GM12872 (cell line): Measurements from ENCODE around the gene SLC22A31.

Source experiments
- TF ChIP-seq, protein P1 (sequence below): IDR thresholded peaks from 3 replicates; pipeline ENCODE4 v1.5.1; 2011; ENCODE audit warnings: low read depth, mild to moderate bottlenecking, low read length, moderate library complexity; ENCODE audit not compliant: insufficient read depth

The SLC22A31 gene

DNA sequence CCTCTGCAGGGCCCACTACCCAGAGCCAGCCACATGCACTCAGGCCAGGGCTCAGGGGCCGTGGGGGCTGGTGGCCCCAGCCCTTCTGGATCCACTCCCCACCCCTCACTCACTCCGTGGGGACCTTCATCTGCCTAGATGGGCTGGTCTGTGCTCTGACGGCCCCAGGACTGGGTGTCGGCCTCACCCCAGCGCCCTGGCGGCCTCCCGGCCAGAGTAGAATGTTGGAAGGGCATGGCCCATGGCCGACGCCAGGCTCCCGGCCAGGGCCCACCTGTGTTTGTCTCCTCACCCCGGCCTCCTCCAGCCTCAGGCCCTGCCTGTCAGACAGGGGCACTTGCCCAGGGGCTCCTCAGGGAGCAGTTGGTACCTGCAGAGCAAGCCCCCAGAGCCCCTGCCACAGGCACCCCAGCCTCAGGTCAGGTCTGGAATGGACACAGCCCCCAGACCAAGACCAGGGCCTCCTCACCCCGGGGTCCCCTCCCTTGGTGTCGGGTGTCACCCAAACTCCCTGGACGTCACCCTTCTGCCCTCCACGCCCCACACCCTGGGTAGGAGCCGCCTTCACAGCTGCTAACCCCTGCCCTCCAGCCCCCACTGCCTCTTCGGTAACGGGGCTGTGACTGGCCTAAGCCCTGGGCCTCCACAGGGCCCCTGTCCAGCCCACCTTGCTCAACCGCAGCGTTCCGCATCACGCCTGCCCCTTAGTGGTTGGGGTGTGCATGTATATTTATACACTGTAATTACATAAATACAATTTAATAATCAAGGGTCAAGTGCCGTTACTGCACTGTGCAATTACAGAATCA lies 31.8 kb downstream of the SLC22A31 start:
- TF ChIP-seq, protein P1, sequence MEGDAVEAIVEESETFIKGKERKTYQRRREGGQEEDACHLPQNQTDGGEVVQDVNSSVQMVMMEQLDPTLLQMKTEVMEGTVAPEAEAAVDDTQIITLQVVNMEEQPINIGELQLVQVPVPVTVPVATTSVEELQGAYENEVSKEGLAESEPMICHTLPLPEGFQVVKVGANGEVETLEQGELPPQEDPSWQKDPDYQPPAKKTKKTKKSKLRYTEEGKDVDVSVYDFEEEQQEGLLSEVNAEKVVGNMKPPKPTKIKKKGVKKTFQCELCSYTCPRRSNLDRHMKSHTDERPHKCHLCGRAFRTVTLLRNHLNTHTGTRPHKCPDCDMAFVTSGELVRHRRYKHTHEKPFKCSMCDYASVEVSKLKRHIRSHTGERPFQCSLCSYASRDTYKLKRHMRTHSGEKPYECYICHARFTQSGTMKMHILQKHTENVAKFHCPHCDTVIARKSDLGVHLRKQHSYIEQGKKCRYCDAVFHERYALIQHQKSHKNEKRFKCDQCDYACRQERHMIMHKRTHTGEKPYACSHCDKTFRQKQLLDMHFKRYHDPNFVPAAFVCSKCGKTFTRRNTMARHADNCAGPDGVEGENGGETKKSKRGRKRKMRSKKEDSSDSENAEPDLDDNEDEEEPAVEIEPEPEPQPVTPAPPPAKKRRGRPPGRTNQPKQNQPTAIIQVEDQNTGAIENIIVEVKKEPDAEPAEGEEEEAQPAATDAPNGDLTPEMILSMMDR: peak; percentile 19; the same call in 1 of the 3 replicates

DNA sequence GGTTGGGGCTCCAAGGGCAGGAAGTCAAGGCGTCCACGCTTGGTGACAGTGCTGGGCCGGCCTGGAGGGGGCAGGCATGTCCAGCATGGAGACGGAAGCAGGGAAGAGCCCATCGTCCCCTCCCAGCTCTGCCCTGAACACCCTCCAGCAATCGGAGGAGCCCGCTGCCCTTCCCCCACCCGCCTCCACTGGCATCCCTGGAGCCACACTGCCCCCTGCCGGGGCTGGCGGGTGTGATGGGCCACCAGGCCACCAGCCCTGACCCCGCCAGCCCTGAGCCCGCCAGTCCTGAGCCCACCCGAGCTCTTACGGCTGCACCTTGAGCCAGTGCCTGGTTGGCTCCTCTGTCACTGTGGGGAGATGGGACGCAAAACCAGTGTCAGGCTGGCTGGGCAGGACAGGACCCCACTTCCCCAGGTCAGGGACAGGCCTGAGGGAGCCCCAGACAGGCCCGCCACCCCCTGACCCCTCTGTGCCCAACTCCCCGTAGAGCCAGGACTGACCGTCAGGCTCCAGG lies 32.9 kb downstream of the SLC22A31 start:
- TF ChIP-seq, protein P1: peak; percentile 91

DNA sequence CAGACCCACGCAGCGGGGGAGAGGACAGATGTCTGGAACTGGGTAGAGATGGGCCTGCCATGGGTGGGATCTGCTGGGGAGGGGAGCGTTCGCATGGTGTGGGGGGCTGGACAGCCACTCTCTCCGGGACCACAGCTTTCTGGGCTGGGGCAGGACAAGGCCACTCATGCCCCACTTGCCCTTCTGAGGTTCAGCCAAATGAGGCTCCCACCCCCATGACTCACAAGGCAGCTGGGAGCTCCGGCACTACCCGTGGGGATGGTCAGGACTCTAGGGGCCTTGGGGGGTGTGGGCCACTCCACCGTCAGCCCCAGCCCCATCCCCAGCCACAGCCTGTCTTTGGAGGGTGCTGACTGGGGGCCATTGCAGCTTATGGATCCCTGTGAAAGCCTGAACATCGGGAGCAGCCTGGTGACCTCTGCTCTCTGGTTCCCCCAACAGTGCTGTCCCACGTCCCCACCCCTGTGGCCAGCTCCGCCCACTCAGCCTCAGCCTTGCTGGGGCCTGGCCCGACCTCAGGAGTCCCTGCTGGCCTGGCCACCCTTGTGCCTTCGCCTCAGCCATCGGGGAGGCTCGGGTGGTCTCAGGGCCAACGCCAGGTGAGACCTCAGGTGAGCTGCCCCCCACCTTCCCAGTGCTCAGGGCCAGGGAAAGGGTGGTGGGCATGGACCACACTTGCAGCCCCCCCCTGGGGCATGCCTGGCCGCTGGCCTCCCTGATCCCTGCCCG lies 33.5 kb downstream of the SLC22A31 start:
- TF ChIP-seq, protein P1: no peak

DNA sequence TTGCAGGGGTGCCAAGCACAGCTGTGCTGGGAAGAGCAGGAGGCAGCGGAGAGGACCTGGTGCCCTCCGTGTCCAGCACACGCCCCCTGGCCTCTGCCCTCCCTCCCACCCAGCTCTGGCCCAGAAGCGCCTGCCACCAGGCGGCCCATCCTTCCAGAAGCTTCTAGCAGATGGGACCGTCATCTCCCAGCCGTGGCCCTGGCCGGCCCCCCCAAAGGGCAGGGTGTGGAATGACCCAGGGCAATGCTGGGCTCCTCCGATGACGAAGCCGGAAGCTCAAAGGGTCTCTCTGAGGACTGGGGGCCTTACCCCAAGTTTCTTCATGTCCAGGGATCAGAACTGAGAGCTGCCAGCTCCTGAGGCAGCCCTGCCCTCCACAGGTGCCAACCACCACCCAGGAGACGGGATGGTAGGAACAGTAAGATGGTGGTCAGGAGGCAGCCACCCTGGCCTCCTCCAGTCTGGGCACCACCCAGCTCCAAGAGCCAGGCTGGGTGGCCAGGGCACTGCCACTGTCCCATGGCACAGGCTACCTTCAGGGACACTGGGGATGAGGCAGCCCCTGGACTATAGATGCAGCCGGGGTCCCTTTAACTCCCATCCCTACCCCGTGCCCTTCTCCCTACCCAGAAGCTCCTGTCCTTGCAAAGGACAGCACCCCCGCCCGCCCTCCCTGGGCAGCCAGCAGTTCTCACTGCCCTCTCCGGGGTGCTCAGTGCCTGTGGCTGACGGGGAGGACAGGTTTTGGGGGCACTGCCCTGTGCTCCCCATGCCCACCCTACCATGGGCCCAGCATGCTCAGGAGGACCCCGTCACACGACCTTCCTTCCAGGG lies 35.3 kb downstream of the SLC22A31 start:
- TF ChIP-seq, protein P1: no peak

DNA sequence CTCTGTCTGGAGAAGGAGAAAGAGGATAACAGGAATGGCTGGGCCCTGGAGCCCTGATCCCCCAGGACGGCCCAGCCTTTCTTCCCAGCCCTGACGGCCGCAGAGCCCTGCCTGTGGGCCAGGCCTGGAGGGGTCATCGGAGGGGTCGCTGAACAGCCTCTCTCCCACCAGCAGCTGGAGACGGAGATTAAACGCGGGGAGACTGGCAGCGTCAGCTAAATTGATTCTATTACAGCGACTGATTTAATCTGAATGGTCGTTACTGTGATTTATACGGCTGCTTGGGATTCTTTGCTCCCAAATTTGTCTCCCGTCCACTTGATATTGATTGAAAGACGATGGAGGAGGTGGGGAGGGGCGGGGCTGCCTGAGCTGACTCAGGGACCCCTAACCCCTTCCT lies 35.9 kb downstream of the SLC22A31 start:
- TF ChIP-seq, protein P1: no peak

DNA sequence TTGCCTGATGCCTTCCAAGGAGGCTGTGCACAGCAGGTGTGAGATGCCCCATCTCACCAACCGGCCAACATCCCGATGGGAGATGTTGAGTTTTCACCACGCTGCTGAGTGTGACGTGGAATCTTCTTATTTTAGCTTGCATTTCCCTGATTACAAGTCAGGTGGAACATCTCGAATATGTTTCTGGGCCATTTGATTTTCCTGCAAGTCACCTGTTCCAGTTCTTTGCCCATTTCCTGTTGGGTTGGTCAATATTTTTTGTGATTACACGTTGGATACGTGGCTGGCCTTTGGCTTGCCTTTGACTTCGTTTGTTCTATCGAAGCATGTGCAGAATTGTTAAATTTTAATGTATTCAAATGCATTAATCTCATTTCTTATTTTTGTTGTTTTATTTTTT lies 37.0 kb downstream of the SLC22A31 start:
- TF ChIP-seq, protein P1: no peak
